Neural cell (in vitro differentiated cells): ENCODE measurements around the gene DSEL. TPM values are rescaled to one million over a fixed set of nuclear protein-coding genes. Genes with fewer than 3 reads are reported as not detected.
A peak's percentile ranks its signal among the peaks of the same experiment; 100 is the strongest.

Source experiments
- H2AFZ ChIP-seq: fragments of 200-600, 300-800 bp; sonication (generic), shearing (Covaris generic); 2 replicates; pipeline ENCODE4 v1.6.0; 2014; ENCODE audit warnings: low read depth, mild to moderate bottlenecking, antibody characterized with exemption, low read length, moderate library complexity
- H3F3A ChIP-seq: fragments of 200-600 bp; shearing (Covaris generic); 2 replicates; pipeline ENCODE4 v1.6.1; 2016; ENCODE audit warnings: mild to moderate bottlenecking, moderate library complexity, mixed read lengths, antibody characterized with exemption, low read length; ENCODE audit not compliant: insufficient read depth, poor library complexity, severe bottlenecking
- H3K27ac ChIP-seq: fragments of 200-600, 300-800 bp; sonication (generic), shearing (Covaris generic); 2 replicates; pipeline ENCODE4 v1.5.1; 2014; ENCODE audit warnings: mild to moderate bottlenecking, low read length, moderate library complexity
- H3K27me3 ChIP-seq: fragments of 300-800, 200-600 bp; sonication (generic), shearing (Covaris generic); 2 replicates; pipeline ENCODE4 v1.6.0; 2014; ENCODE audit warnings: mild to moderate bottlenecking, low read depth, low read length, moderate library complexity; ENCODE audit not compliant: insufficient read depth
- H3K36me3 ChIP-seq: fragments of 300-800, 200-600 bp; sonication (generic), shearing (Covaris generic); 2 replicates; pipeline ENCODE4 v1.5.1; 2014; ENCODE audit warnings: mild to moderate bottlenecking, antibody characterized with exemption, low read length, moderate library complexity; ENCODE audit not compliant: insufficient read depth
- H3K4me2 ChIP-seq: fragments of 300-800, 200-600 bp; sonication (generic), shearing (Covaris generic); 2 replicates; pipeline ENCODE4 v1.6.0; 2014; ENCODE audit warnings: mild to moderate bottlenecking, low read length
- H3K4me3 ChIP-seq: fragments of 300-800, 200-600 bp; sonication (generic), shearing (Covaris generic); 2 replicates; pipeline ENCODE4 v1.5.1; 2014; ENCODE audit warnings: mild to moderate bottlenecking, low read length, moderate library complexity
- H3K79me2 ChIP-seq: fragments of 200-600 bp; shearing (Covaris generic); replicated peaks from 2 replicates; pipeline ENCODE4 v1.6.0; 2014; ENCODE audit warnings: mild to moderate bottlenecking, low read length, moderate library complexity; ENCODE audit not compliant: insufficient read depth
- H3K9ac ChIP-seq: fragments of 300-800, 200-600 bp; sonication (generic), shearing (Covaris generic); 2 replicates; pipeline ENCODE4 v1.6.1; 2016; ENCODE audit warnings: mild to moderate bottlenecking, low read length, mixed read lengths
- H3K9me2 ChIP-seq: fragments of 200-600 bp; shearing (Covaris generic); 2 replicates; pipeline ENCODE4 v1.6.1; 2016; ENCODE audit warnings: mild to moderate bottlenecking, low read length, mixed read lengths; ENCODE audit not compliant: insufficient read depth
- H3K9me3 ChIP-seq: fragments of 200-600, 300-800 bp; sonication (generic), shearing (Covaris generic); 2 replicates; pipeline ENCODE4 v1.6.1; 2016; ENCODE audit warnings: mild to moderate bottlenecking, mixed run types, low read length, moderate library complexity, mixed read lengths
- H4K20me1 ChIP-seq: fragments of 200-600 bp; shearing (Covaris generic); 2 replicates; pipeline ENCODE4 v1.6.1; 2016; ENCODE audit warnings: mild to moderate bottlenecking, mixed run types; ENCODE audit not compliant: insufficient read depth
- CTCF ChIP-seq: fragments of 450-650 bp; IDR thresholded peaks from 2 replicates; pipeline ENCODE4 v1.5.1; 2014; ENCODE audit warnings: antibody characterized with exemption, mild to moderate bottlenecking, moderate library complexity; ENCODE audit not compliant: poor library complexity, severe bottlenecking
- EP300 ChIP-seq: fragments of 450-650 bp; conservative IDR thresholded peaks from 2 replicates; pipeline ENCODE4 v1.6.1; 2014; ENCODE audit warnings: antibody characterized with exemption, mild to moderate bottlenecking, moderate library complexity; ENCODE audit not compliant: poor library complexity, severe bottlenecking
- EZH2 ChIP-seq: fragments of 200-600, 300-800 bp; shearing (Covaris generic), sonication (generic); IDR thresholded peaks from 2 replicates; pipeline ENCODE4 v1.6.1; 2014; ENCODE audit warnings: antibody characterized with exemption, low read length, borderline replicate concordance, mild to moderate bottlenecking; ENCODE audit not compliant: insufficient read depth, poor library complexity, severe bottlenecking
- MXI1 ChIP-seq: fragments of 450-650 bp; conservative IDR thresholded peaks from 2 replicates; pipeline ENCODE4 v1.6.1; 2014; ENCODE audit warnings: antibody characterized with exemption, mild to moderate bottlenecking; ENCODE audit not compliant: poor library complexity, severe bottlenecking
- POLR2AphosphoS5 ChIP-seq: IDR thresholded peaks from 2 replicates; pipeline ENCODE4 v1.6.1; 2012
- RAD21 ChIP-seq: fragments of 450-650 bp; conservative IDR thresholded peaks from 2 replicates; pipeline ENCODE4 v1.6.1; 2014; ENCODE audit warnings: antibody characterized with exemption, mild to moderate bottlenecking, moderate library complexity
- REST ChIP-seq: IDR thresholded peaks from 2 replicates; pipeline ENCODE4 v1.6.1; 2012; ENCODE audit warnings: borderline replicate concordance
- SMC3 ChIP-seq: fragments of 450-650 bp; conservative IDR thresholded peaks from 2 replicates; pipeline ENCODE4 v1.6.1; 2014; ENCODE audit warnings: antibody characterized with exemption, mild to moderate bottlenecking, moderate library complexity; ENCODE audit not compliant: poor library complexity
- TAF1 ChIP-seq: IDR thresholded peaks from 2 replicates; pipeline ENCODE4 v1.6.1; 2012; ENCODE audit warnings: low read depth
- polyA plus RNA-seq: library from polyadenylated mRNA; depleted of rRNA; stranded (reverse); fragments of >200 nt; gene quantifications from 2 replicates; pipeline ENCODE4 v1.2.3, GENCODE V29; 2014

Gene DSEL
- polyA plus RNA-seq, 1 donor from 2014 or later = 31.2 TPM

- no peaks in the 10 kb centered on the region for H3K27me3 ChIP-seq
- H3K4me3 ChIP-seq = no peak overlapping the region
- no peak overlapping the region for H2AFZ ChIP-seq
- H3K9me2 ChIP-seq = no peaks in the 10 kb centered on the region
- no peaks in the 10 kb centered on the region for H3K36me3 ChIP-seq
- H3K9ac ChIP-seq = no peak overlapping the region
- H3F3A ChIP-seq = peaks cover 3% of the 10 kb centered on the region
- no peaks in the 10 kb centered on the region for H4K20me1 ChIP-seq
- no peaks in the 10 kb centered on the region for H3K9me3 ChIP-seq
- no peak overlapping the region for H3K27ac ChIP-seq
- no peak for TF ChIP-seq CTCF
- no peak for TF ChIP-seq MXI1
- TF ChIP-seq RAD21 = no peak
- TF ChIP-seq SMC3 = no peak
- TF ChIP-seq EZH2 = no peak
- no peak for TF ChIP-seq EP300
- H3K79me2 ChIP-seq = peaks cover 23% of the 10 kb centered on the region
- H3K4me2 ChIP-seq = no peak overlapping the region
Measured at GRCh38 chr18:67518566-67518965, 2.0 kb upstream of the DSEL start.

GRCh38 chr18:67517444-67517765, 885 bp upstream of the DSEL start:
- Histone ChIP-seq H4K20me1 (no peaks in the 10 kb centered on the region), H3K27ac (peak overlapping the region; percentile 88)

GRCh38 chr18:67515942-67516538, 480 bp downstream of the DSEL start:
- no peaks in the 10 kb centered on the region for H3K9me2 ChIP-seq
- no peak overlapping the region for H2AFZ ChIP-seq
- no peaks in the 10 kb centered on the region for H3K36me3 ChIP-seq
- H3K4me2 ChIP-seq = no peak overlapping the region
- H3K27me3 ChIP-seq = no peaks in the 10 kb centered on the region
- H3K27ac ChIP-seq = peak overlapping the region; percentile 69
- H3K79me2 ChIP-seq = peaks cover 48% of the 10 kb centered on the region
- H3K4me3 ChIP-seq = peak overlapping the region; percentile 87
- peaks cover 3% of the 10 kb centered on the region for H3F3A ChIP-seq
- no peaks in the 10 kb centered on the region for H4K20me1 ChIP-seq
- TF ChIP-seq POLR2AphosphoS5 (no peak), REST (no peak), MXI1 (no peak), RAD21 (peak; percentile 93), SMC3 (peak; percentile 92), EP300 (no peak), EZH2 (no peak), CTCF (peak; percentile 83), TAF1 (no peak)
- H3K9ac ChIP-seq = peak overlapping the region; percentile 84
- no peaks in the 10 kb centered on the region for H3K9me3 ChIP-seq

More at GRCh38 chr18:67517444-67517765, 885 bp upstream of the DSEL start:
- Histone ChIP-seq H3K9ac (peak overlapping the region; percentile 84), H3F3A (peaks cover 3% of the 10 kb centered on the region), H2AFZ (peak overlapping the region; percentile 66), H3K9me2 (no peaks in the 10 kb centered on the region), H3K36me3 (no peaks in the 10 kb centered on the region), H3K27me3 (no peaks in the 10 kb centered on the region), H3K9me3 (no peaks in the 10 kb centered on the region), H3K4me2 (peak overlapping the region; percentile 95), H3K79me2 (peaks cover 34% of the 10 kb centered on the region), H3K4me3 (peak overlapping the region; percentile 87)
- TF ChIP-seq MXI1 = no peak
- peak; percentile 52 for TF ChIP-seq SMC3
- no peak for TF ChIP-seq EZH2
